GM20000 (cell line): Measurements from ENCODE around the gene NDUFA5.

ENCODE experiments used
- DNase-seq: peaks from one replicate; pipeline ENCODE4 v3.0.0; 2012; ENCODE audit warnings: low spot score
- TF ChIP-seq, protein P1 (sequence below): IDR thresholded peaks from 2 replicates; pipeline ENCODE4 v1.5.1; 2012; ENCODE audit warnings: mild to moderate bottlenecking, control low read depth; ENCODE audit errors: extremely low read depth, missing control alignments

Gene NDUFA5

GRCh38 chr7:123573341-123573740, 15.7 kb upstream of the NDUFA5 start:
- no peak for DNase-seq
- TF ChIP-seq, protein P1, sequence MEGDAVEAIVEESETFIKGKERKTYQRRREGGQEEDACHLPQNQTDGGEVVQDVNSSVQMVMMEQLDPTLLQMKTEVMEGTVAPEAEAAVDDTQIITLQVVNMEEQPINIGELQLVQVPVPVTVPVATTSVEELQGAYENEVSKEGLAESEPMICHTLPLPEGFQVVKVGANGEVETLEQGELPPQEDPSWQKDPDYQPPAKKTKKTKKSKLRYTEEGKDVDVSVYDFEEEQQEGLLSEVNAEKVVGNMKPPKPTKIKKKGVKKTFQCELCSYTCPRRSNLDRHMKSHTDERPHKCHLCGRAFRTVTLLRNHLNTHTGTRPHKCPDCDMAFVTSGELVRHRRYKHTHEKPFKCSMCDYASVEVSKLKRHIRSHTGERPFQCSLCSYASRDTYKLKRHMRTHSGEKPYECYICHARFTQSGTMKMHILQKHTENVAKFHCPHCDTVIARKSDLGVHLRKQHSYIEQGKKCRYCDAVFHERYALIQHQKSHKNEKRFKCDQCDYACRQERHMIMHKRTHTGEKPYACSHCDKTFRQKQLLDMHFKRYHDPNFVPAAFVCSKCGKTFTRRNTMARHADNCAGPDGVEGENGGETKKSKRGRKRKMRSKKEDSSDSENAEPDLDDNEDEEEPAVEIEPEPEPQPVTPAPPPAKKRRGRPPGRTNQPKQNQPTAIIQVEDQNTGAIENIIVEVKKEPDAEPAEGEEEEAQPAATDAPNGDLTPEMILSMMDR, result no peak

GRCh38 chr7:123571684-123572083, 14.1 kb upstream of the NDUFA5 start:
- TF ChIP-seq, protein P1, result no peak
- no peak for DNase-seq

- TF ChIP-seq, protein P1, result no peak
These were observed 13.6 kb upstream of the NDUFA5 start for GRCh38 chr7:123571187-123571586.

DNA sequence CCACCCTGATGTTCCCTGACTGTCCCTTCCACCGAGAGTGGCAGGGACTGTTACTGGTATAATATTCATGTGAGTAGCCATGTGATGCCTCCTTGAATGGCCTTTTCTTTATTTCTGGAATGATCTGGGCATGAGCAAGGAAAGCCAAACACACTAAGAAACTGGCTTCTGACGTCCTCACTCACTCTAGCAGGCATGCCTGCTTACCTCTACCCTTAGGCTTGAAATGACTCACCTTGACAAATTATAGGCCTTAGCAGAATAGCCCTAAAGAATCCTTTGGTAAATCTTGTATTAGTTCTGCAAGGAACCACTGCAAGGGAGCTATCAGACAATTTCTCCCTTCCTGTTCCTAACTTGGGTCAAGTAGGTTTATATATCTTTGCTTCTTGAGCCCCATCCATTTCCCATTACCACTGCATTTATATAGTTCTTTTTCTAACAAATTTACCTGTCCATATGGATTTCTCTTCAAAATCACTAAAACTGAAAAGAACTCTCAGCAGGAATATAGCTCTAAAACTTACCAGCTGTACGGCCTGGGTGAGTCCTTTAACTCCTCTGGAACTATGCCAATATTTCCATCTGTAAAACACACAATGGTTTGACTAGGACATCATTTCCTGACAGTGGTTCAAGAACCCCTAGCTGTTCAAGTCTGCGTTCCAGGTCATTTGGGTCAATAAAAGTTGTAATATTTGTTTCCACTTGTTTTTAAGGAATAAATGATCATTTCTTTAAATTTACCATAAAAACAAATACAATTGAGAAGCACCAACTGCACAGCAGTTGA, 13.0 kb upstream of the NDUFA5 start:
- TF ChIP-seq, protein P1, result no peak
- no peak for DNase-seq

More at GRCh38 chr7:123571187-123571586, 13.6 kb upstream of the NDUFA5 start:
- no peak for DNase-seq

GRCh38 chr7:123569352-123570010, 11.9 kb upstream of the NDUFA5 start:
- TF ChIP-seq, protein P1, result no peak
- DNase-seq, result no peak

DNA sequence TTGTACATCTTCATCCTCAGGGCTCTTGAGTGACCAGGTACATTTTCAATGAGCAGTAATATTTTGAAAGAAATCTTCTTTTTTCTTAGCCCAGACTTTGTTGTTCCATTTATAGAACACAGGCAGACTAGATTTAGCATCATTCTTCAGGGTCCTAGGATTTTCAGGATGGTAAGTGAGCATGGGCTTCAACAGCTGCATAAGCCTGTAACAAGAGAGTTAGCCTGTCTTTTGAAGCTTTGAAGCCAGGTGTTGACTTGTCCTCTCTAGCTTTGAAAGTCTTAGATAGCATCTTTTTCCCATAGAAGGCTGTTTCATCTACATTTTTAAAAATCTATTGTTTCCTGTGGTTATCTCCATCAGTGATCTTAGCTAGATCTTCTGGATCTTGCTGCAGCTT, 4.5 kb upstream of the NDUFA5 start:
- DNase-seq, result no peak
- TF ChIP-seq, protein P1, result no peak

DNA sequence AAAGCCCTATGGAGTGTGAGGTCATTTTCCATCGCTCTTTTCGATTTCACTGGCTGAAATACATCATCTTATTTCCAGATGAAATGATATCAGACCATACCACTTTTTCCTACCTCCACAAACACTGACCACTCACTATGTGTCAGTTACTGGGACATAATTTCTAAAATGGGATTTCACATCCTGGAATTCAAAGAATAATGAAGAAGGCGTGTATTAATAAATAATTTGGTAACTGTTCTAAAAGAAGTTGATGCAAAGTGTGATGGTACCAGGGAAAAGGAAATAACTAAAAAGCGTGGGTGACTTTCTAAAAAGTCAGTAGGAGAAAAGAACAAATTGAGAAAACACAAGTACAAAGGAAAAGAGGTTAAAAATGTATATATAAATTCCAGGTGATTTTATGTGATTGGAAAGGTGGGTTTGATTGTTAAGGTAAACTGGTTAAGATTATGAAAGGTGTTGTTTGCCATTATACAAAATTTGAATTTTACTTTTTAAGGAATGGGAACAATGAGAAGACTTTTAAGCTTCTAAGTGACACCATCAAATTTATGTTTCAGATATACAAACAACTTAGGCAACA, 764 bp upstream of the NDUFA5 start:
- TF ChIP-seq, protein P1, result no peak
- no peak for DNase-seq
